ENCODE data around the gene ALX3.
"Not testable (repeated sequence)": the region's sequence is repeated elsewhere in the genome, so short reads cannot be mapped to it uniquely, and the experiment has no call there.

The ALX3 gene

GRCh38 chr1:110089561-110090275 lies 19.2 kb upstream of the ALX3 start:
- DNase-seq (ENCODE audit: low read depth in 4 of 4, low spot score in 1 of 4) = no peak

- no peak for DNase-seq (ENCODE audit: low read depth in 4 of 4, low spot score in 1 of 4)
Measured at GRCh38 chr1:110088739-110089316, 18.4 kb upstream of the ALX3 start.

- DNase-seq (ENCODE audit: low read depth in 4 of 4, low spot score in 1 of 4) = peak in 1 of 4 experiments; percentile 40
Measured at GRCh38 chr1:110087812-110088738, 17.6 kb upstream of the ALX3 start.

GRCh38 chr1:110086961-110087360 lies 16.5 kb upstream of the ALX3 start:
- no peak for DNase-seq (ENCODE audit: low read depth in 4 of 4, low spot score in 1 of 4)

- no peak for DNase-seq (ENCODE audit: low read depth in 4 of 4, low spot score in 1 of 4)
Measured at GRCh38 chr1:110085671-110086070, 15.2 kb upstream of the ALX3 start.

GRCh38 chr1:110084227-110085078 lies 14.0 kb upstream of the ALX3 start:
- no peak for DNase-seq (ENCODE audit: low read depth in 4 of 4, low spot score in 1 of 4)

- DNase-seq (ENCODE audit: low read depth in 4 of 4, low spot score in 1 of 4) = no peak
Measured at GRCh38 chr1:110083866-110084226, 13.4 kb upstream of the ALX3 start.

- DNase-seq (ENCODE audit: low read depth in 4 of 4, low spot score in 1 of 4) = no peak
Measured at GRCh38 chr1:110083061-110083865, 12.8 kb upstream of the ALX3 start.

- DNase-seq (ENCODE audit: low read depth in 4 of 4, low spot score in 1 of 4) = no peak
Measured at GRCh38 chr1:110082477-110082876, 12.0 kb upstream of the ALX3 start.

- DNase-seq (ENCODE audit: low read depth in 4 of 4, low spot score in 1 of 4) = no peak
Measured at GRCh38 chr1:110081061-110081460, 10.6 kb upstream of the ALX3 start.

GRCh38 chr1:110079995-110080394 lies 9.5 kb upstream of the ALX3 start:
- not testable (repeated sequence) for DNase-seq (ENCODE audit: low read depth in 4 of 4, low spot score in 1 of 4)

- no peak for DNase-seq (ENCODE audit: low read depth in 4 of 4, low spot score in 1 of 4)
Measured at GRCh38 chr1:110076789-110077500, 6.5 kb upstream of the ALX3 start.

- no peak for DNase-seq (ENCODE audit: low read depth in 4 of 4, low spot score in 1 of 4)
Measured at GRCh38 chr1:110074166-110074565, 3.7 kb upstream of the ALX3 start.

GRCh38 chr1:110070282-110070669 lies 196 bp downstream of the ALX3 start:
- no peak for DNase-seq (ENCODE audit: low read depth in 4 of 4, low spot score in 1 of 4)

- DNase-seq (ENCODE audit: low read depth in 4 of 4, low spot score in 1 of 4) = no peak
Measured at GRCh38 chr1:110069404-110070281, 829 bp downstream of the ALX3 start.

GRCh38 chr1:110068646-110069403 lies 1.6 kb downstream of the ALX3 start:
- DNase-seq (ENCODE audit: low read depth in 4 of 4, low spot score in 1 of 4) = no peak

GRCh38 chr1:110067893-110068645 lies 2.4 kb downstream of the ALX3 start:
- no peak for DNase-seq (ENCODE audit: low read depth in 4 of 4, low spot score in 1 of 4)
